ENCODE data around the gene SNAI3.

SNAI3 gene

DNA sequence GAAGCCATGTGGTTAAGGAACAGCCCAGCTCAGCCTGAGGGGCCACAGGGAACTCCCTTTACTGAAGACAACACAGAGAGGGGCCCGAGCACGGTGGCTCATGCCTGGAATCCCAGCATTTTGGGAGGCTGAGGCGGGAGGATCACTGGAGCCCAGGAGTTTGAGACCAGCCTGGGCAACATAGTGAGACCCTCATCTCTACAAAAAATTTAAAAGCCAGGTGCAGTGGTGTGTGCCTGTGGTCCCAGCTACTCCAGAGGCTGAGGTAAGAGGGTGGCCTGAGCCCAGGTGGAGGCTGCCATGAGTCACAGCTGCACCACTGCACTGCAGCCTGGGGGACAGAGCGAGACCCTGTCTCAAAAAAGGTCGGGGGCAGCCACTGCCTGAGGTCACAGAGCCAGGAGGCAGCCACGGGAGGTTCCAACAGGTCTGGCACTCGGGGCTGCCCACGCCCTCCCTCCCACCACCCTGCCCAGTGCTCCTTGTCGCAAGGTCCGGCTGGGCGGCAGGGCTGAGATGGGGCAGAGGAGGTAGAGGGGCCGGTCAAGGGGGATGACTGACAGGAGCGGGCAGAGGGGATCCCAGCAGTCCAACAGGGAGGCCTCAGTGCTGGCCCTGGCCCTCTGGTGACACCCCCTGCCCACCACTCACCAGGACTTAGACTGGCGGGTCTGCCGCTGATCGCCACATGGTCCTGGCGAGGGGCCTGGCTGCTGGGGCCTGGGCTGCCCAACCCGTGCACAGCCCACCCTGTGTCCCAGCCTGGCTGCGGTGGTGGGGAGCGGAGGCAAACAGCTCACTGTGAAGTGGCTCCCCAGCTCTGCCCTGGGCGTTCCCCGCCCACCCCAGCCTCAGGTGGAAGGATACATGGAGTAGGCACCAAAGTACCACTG lies 38.9 kb downstream of the SNAI3 start (continued):
- TF ChIP-seq POU6F1 (CRISPR knock-in tag; IDR thresholded peaks at IDR 0.05; ENCODE audit: borderline replicate concordance, low read depth) (no peak), ZFP30 (CRISPR knock-in tag; IDR thresholded peaks at IDR 0.05) (no peak), ZNF8 (CRISPR knock-in tag; IDR thresholded peaks at IDR 0.05) (no peak), PATZ1 (CRISPR knock-in tag; IDR thresholded peaks at IDR 0.05; ENCODE audit: borderline replicate concordance) (no peak), ESRRG (CRISPR knock-in tag; IDR thresholded peaks at IDR 0.05) (no peak)
- TF ChIP-seq, protein P1, sequence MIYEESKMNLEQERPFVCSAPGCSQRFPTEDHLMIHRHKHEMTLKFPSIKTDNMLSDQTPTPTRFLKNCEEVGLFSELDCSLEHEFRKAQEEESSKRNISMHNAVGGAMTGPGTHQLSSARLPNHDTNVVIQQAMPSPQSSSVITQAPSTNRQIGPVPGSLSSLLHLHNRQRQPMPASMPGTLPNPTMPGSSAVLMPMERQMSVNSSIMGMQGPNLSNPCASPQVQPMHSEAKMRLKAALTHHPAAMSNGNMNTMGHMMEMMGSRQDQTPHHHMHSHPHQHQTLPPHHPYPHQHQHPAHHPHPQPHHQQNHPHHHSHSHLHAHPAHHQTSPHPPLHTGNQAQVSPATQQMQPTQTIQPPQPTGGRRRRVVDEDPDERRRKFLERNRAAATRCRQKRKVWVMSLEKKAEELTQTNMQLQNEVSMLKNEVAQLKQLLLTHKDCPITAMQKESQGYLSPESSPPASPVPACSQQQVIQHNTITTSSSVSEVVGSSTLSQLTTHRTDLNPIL (CRISPR knock-in tag; IDR thresholded peaks at IDR 0.05; ENCODE audit: low read depth), result no peak

GRCh38 chr16:88646345-88647034 lies 39.8 kb downstream of the SNAI3 start:
- no peak for ATAC-seq
- TF ChIP-seq ISL1 (CRISPR knock-in tag; IDR thresholded peaks at IDR 0.05) (no peak), ZFP3 (CRISPR knock-in tag; IDR thresholded peaks at IDR 0.05) (no peak), ZFP30 (CRISPR knock-in tag; IDR thresholded peaks at IDR 0.05) (no peak)

DNA sequence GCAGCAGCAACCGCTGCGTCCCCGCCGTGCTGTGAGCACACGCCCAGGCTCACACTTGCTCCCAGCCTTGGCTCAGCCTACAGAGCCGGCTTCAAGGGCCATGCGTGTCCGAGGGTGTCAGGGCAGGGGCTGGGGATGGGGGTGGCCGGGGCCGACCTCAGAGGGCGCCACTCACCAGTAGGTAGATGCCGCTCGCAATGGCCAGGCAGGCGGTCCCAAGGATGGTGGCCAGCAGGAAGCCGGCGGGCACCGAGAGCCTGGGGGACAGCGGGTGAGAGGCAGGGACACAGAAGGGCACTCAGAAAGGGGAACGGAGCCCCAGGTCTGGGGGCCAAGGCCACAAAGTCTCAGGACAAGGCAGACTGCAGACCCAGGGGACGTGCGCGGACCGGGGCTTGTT lies 40.4 kb downstream of the SNAI3 start:
- TF ChIP-seq OSR1 (CRISPR knock-in tag; IDR thresholded peaks at IDR 0.05) (no peak), TCF4 (CRISPR knock-in tag; IDR thresholded peaks at IDR 0.05; ENCODE audit: borderline replicate concordance) (no peak), ZFP30 (CRISPR knock-in tag; IDR thresholded peaks at IDR 0.05) (no peak), ZNF8 (CRISPR knock-in tag; IDR thresholded peaks at IDR 0.05) (no peak), RARB (CRISPR knock-in tag; IDR thresholded peaks at IDR 0.05) (no peak), PATZ1 (CRISPR knock-in tag; IDR thresholded peaks at IDR 0.05; ENCODE audit: borderline replicate concordance) (no peak), SNAI2 (CRISPR knock-in tag; IDR thresholded peaks at IDR 0.05) (no peak), ZNF565 (CRISPR knock-in tag; conservative IDR thresholded peaks at IDR 0.05; ENCODE audit: low read depth) (no peak), POU6F1 (CRISPR knock-in tag; IDR thresholded peaks at IDR 0.05; ENCODE audit: borderline replicate concordance, low read depth) (no peak), CSDC2 (CRISPR knock-in tag; IDR thresholded peaks at IDR 0.05) (no peak), TSHZ2 (CRISPR knock-in tag; IDR thresholded peaks at IDR 0.05) (no peak)
- TF ChIP-seq, protein P2, sequence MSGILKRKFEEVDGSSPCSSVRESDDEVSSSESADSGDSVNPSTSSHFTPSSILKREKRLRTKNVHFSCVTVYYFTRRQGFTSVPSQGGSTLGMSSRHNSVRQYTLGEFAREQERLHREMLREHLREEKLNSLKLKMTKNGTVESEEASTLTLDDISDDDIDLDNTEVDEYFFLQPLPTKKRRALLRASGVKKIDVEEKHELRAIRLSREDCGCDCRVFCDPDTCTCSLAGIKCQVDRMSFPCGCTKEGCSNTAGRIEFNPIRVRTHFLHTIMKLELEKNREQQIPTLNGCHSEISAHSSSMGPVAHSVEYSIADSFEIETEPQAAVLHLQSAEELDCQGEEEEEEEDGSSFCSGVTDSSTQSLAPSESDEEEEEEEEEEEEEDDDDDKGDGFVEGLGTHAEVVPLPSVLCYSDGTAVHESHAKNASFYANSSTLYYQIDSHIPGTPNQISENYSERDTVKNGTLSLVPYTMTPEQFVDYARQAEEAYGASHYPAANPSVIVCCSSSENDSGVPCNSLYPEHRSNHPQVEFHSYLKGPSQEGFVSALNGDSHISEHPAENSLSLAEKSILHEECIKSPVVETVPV (CRISPR knock-in tag; IDR thresholded peaks at IDR 0.05), result no peak
- TF ChIP-seq, protein P1 (CRISPR knock-in tag; IDR thresholded peaks at IDR 0.05; ENCODE audit: low read depth), result no peak
- no peak for ATAC-seq
